Measurements from ENCODE around the gene IFNA10. TPM values are rescaled to one million over a fixed set of nuclear protein-coding genes. Genes with fewer than 3 reads are reported as not detected.
A peak's percentile ranks its signal among the peaks of the same experiment; 100 is the strongest.
"Not testable (repeated sequence)": the region's sequence is repeated elsewhere in the genome, so short reads cannot be mapped to it uniquely, and the experiment has no call there.

IFNA10 gene
- polyA plus RNA-seq, 1 donor (not counting 4 experiments of a cell fraction or from before 2014, with no cell fraction given) = not detected

GRCh38 chr9:21235468-21236359, 28.8 kb upstream of the IFNA10 start:
- H3K4me3 ChIP-seq (ENCODE audit: control insufficient read depth in 2 of 3, extremely low read depth in 1 of 3, insufficient read depth in 2 of 3, low read depth in 1 of 3, low read length in 3 of 3); dilution Hi-C loops (cut with MboI; ENCODE audit: extremely low pct_ligation_motif_present, low sequenced_read_pairs); H2AFZ ChIP-seq (ENCODE audit: control insufficient read depth, low read length); H3K36me3 ChIP-seq (ENCODE audit: control insufficient read depth in 2 of 2, extremely low read depth in 1 of 2, insufficient read depth in 2 of 2, low read length in 2 of 2); DNase-seq (ENCODE audit: low read depth, low spot score); H3K79me2 ChIP-seq (ENCODE audit: control insufficient read depth, insufficient read depth, low read length); H3K9me1 ChIP-seq (ENCODE audit: control insufficient read depth, extremely low read depth, insufficient read depth, low read length); H3K4me2 ChIP-seq (ENCODE audit: control insufficient read depth, extremely low read depth, insufficient read depth, low read depth, low read length); H3K4me1 ChIP-seq (ENCODE audit: control insufficient read depth, extremely low read depth, insufficient read depth, low read length); H3K9me3 ChIP-seq (ENCODE audit: control insufficient read depth, low read depth, low read length); H3K9ac ChIP-seq (ENCODE audit: control insufficient read depth, extremely low read depth, insufficient read depth, low read length); H3K27ac ChIP-seq (ENCODE audit: control insufficient read depth, insufficient read depth, low read length); H4K20me1 ChIP-seq (ENCODE audit: control insufficient read depth, extremely low read depth, insufficient read depth, low read length): not testable (repeated sequence)
- TF ChIP-seq CTCF (optimal IDR thresholded peaks at IDR 0.05 in 1 of 3, IDR thresholded peaks at IDR 0.05 in 1 of 3, conservative IDR thresholded peaks at IDR 0.05 in 1 of 3; ENCODE audit: extremely low read depth in 1 of 3, insufficient read depth in 2 of 3, low read length in 3 of 3) = peak; percentile 59 to 67 (median 62)
- FAIRE-seq = peak; percentile 32
- H3K27me3 ChIP-seq (ENCODE audit: control insufficient read depth, extremely low read depth, insufficient read depth, low read length) = peaks cover 14% of the 10 kb centered on the region

GRCh38 chr9:21234153-21234687, 27.3 kb upstream of the IFNA10 start:
- FAIRE-seq (no peak), DNase-seq (ENCODE audit: low read depth, low spot score) (no peak)
- Histone ChIP-seq H3K9me1 (ENCODE audit: control insufficient read depth, extremely low read depth, insufficient read depth, low read length) (no peaks in the 10 kb centered on the region), H2AFZ (ENCODE audit: control insufficient read depth, low read length) (no peak overlapping the region), H3K27me3 (ENCODE audit: control insufficient read depth, extremely low read depth, insufficient read depth, low read length) (peaks cover 7% of the 10 kb centered on the region), H4K20me1 (ENCODE audit: control insufficient read depth, extremely low read depth, insufficient read depth, low read length) (no peaks in the 10 kb centered on the region), H3K4me2 (ENCODE audit: control insufficient read depth, extremely low read depth, insufficient read depth, low read depth, low read length) (no peak overlapping the region), H3K36me3 (ENCODE audit: control insufficient read depth in 2 of 2, extremely low read depth in 1 of 2, insufficient read depth in 2 of 2, low read length in 2 of 2) (no peaks in the 10 kb centered on the region), H3K79me2 (ENCODE audit: control insufficient read depth, insufficient read depth, low read length) (no peaks in the 10 kb centered on the region), H3K9me3 (ENCODE audit: control insufficient read depth, low read depth, low read length) (no peaks in the 10 kb centered on the region), H3K4me3 (ENCODE audit: control insufficient read depth in 2 of 3, extremely low read depth in 1 of 3, insufficient read depth in 2 of 3, low read depth in 1 of 3, low read length in 3 of 3) (no peak overlapping the region), H3K27ac (ENCODE audit: control insufficient read depth, insufficient read depth, low read length) (no peak overlapping the region), H3K9ac (ENCODE audit: control insufficient read depth, extremely low read depth, insufficient read depth, low read length) (no peak overlapping the region), H3K4me1 (ENCODE audit: control insufficient read depth, extremely low read depth, insufficient read depth, low read length) (no peaks in the 10 kb centered on the region)
- TF ChIP-seq EZH2 (IDR thresholded peaks at IDR 0.05; ENCODE audit: low read length) (no peak), CTCF (optimal IDR thresholded peaks at IDR 0.05 in 1 of 3, IDR thresholded peaks at IDR 0.05 in 1 of 3, conservative IDR thresholded peaks at IDR 0.05 in 1 of 3; ENCODE audit: extremely low read depth in 1 of 3, insufficient read depth in 2 of 3, low read length in 3 of 3) (no peak)
- dilution Hi-C loops (cut with MboI; ENCODE audit: extremely low pct_ligation_motif_present, low sequenced_read_pairs) = no loop called here

Measured in keratinocyte (primary cell).